ENCODE measurements around the gene CASZ1.

GRCh38 chr1:10659218-10659617, 137.2 kb downstream of the CASZ1 start:
- TF ChIP-seq, protein P1, sequence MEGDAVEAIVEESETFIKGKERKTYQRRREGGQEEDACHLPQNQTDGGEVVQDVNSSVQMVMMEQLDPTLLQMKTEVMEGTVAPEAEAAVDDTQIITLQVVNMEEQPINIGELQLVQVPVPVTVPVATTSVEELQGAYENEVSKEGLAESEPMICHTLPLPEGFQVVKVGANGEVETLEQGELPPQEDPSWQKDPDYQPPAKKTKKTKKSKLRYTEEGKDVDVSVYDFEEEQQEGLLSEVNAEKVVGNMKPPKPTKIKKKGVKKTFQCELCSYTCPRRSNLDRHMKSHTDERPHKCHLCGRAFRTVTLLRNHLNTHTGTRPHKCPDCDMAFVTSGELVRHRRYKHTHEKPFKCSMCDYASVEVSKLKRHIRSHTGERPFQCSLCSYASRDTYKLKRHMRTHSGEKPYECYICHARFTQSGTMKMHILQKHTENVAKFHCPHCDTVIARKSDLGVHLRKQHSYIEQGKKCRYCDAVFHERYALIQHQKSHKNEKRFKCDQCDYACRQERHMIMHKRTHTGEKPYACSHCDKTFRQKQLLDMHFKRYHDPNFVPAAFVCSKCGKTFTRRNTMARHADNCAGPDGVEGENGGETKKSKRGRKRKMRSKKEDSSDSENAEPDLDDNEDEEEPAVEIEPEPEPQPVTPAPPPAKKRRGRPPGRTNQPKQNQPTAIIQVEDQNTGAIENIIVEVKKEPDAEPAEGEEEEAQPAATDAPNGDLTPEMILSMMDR (IDR thresholded peaks at IDR 0.05): no peak
- TF ChIP-seq POLR2A (IDR thresholded peaks at IDR 0.05): no peak
